Measurements from ENCODE around the gene RPH3AL. TPM values are rescaled to one million over a fixed set of nuclear protein-coding genes. Genes with fewer than 3 reads are reported as not detected.

The RPH3AL gene
- total RNA-seq, 1 donor from 2014 or later = 16.9 TPM

GRCh38 chr17:327971-328370 is 24.6 kb downstream of the RPH3AL start:
- H3K27ac Mint-ChIP-seq = no peak overlapping the region
- no peak overlapping the region for H3K4me3 Mint-ChIP-seq
- TF ChIP-seq, protein P1, sequence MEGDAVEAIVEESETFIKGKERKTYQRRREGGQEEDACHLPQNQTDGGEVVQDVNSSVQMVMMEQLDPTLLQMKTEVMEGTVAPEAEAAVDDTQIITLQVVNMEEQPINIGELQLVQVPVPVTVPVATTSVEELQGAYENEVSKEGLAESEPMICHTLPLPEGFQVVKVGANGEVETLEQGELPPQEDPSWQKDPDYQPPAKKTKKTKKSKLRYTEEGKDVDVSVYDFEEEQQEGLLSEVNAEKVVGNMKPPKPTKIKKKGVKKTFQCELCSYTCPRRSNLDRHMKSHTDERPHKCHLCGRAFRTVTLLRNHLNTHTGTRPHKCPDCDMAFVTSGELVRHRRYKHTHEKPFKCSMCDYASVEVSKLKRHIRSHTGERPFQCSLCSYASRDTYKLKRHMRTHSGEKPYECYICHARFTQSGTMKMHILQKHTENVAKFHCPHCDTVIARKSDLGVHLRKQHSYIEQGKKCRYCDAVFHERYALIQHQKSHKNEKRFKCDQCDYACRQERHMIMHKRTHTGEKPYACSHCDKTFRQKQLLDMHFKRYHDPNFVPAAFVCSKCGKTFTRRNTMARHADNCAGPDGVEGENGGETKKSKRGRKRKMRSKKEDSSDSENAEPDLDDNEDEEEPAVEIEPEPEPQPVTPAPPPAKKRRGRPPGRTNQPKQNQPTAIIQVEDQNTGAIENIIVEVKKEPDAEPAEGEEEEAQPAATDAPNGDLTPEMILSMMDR (IDR thresholded peaks at IDR 0.05; ENCODE audit: unreplicated experiment) = no peak
- H3K36me3 Mint-ChIP-seq = peaks cover 5% of the 10 kb centered on the region
- no peaks in the 10 kb centered on the region for H3K27me3 Mint-ChIP-seq (ENCODE audit: low read depth)
- DNase-seq (ENCODE audit: low spot score in 2 of 2, unreplicated experiment in 2 of 2) = no peak
- H3K9me3 Mint-ChIP-seq = no peaks in the 10 kb centered on the region
- H3K4me1 Mint-ChIP-seq = peaks cover 40% of the 10 kb centered on the region

GRCh38 chr17:327296-327695 is 25.3 kb downstream of the RPH3AL start:
- Mint-ChIP-seq H3K4me1 (peaks cover 41% of the 10 kb centered on the region), H3K27ac (no peak overlapping the region), H3K4me3 (no peak overlapping the region), H3K36me3 (peaks cover 5% of the 10 kb centered on the region), H3K27me3 (ENCODE audit: low read depth) (no peaks in the 10 kb centered on the region), H3K9me3 (no peaks in the 10 kb centered on the region)
- no peak for DNase-seq (ENCODE audit: low spot score in 2 of 2, unreplicated experiment in 2 of 2)
- TF ChIP-seq, protein P1 (IDR thresholded peaks at IDR 0.05; ENCODE audit: unreplicated experiment) = no peak

DNA sequence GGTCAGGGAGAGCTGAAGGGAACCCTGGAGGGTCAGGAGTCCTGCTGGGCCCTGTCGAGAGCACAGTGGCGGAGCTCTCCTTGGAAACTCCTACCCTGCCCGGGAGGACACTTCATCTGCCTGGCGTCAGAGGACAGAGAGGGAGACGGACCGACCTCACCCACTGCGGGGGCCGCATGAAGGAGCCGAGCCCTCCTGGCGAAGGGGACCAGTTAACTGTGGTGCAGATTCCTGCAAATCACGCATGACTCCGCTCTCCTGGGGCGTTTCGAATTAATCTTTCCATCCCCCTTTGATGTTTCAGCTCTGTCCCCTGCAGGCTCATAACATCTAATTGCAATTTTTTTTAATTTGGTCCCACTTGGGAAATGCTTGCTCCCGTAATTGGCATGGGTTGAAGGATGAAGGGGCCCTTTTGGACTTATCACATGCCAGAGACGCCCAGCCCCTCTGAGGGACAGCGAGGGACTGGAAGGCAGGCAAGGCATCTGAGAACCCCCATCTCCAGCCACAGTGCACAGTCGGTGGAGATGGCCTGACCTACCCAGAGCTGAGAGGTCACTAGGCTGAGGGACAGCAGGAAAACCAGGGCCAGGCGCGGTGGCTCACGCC is 26.5 kb downstream of the RPH3AL start:
- Mint-ChIP-seq H3K4me3 (no peak overlapping the region), H3K4me1 (peaks cover 41% of the 10 kb centered on the region), H3K36me3 (peaks cover 5% of the 10 kb centered on the region), H3K27me3 (ENCODE audit: low read depth) (no peaks in the 10 kb centered on the region), H3K9me3 (no peaks in the 10 kb centered on the region), H3K27ac (peak overlapping the region; percentile 9)
- TF ChIP-seq, protein P1 (IDR thresholded peaks at IDR 0.05; ENCODE audit: unreplicated experiment) = no peak
- no peak for DNase-seq (ENCODE audit: low spot score in 2 of 2, unreplicated experiment in 2 of 2)

DNA sequence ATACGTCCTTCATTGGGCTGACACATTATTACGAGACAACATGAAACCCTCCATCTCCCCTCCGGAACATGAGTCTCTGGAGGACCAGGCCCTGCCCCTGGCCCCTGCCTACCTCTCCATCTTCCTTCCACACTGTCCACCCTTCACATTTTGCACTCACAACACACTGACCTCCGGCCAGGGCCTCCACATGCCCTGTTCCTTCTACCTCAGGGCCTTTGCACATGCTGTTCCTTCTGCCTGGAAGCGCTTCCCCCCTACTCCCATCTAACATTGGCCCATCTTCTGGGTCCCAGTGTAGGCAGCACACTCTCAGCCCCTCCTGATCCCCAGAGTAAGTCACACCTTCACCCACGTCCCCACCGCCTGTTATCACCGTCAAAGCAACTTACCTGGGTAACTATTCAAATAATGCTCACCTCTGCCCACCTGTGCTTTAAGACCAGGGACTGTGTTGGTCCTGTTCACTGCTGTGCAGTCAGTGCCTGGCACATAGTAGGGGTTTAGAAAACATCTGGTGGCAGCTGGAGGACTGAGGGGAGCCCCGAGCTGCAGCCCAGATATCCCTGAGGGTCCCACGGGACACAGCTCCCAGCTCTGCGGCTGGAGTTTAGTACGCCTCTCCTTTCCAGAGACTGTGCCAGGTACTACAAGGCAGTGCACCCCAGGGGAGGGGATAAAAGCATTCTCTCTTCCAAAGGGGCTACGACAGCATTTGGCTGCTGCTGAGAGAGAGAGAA is 27.2 kb downstream of the RPH3AL start:
- Mint-ChIP-seq H3K27me3 (ENCODE audit: low read depth) (no peaks in the 10 kb centered on the region), H3K4me1 (peaks cover 42% of the 10 kb centered on the region), H3K27ac (peak overlapping the region; percentile 9), H3K36me3 (peaks cover 5% of the 10 kb centered on the region), H3K4me3 (no peak overlapping the region), H3K9me3 (no peaks in the 10 kb centered on the region)
- TF ChIP-seq, protein P1 (IDR thresholded peaks at IDR 0.05; ENCODE audit: unreplicated experiment) = no peak
- no peak for DNase-seq (ENCODE audit: low spot score in 2 of 2, unreplicated experiment in 2 of 2)

GRCh38 chr17:323721-324571 is 28.7 kb downstream of the RPH3AL start:
- H3K9me3 Mint-ChIP-seq = no peaks in the 10 kb centered on the region
- TF ChIP-seq, protein P1 (IDR thresholded peaks at IDR 0.05; ENCODE audit: unreplicated experiment) = no peak
- DNase-seq (ENCODE audit: low spot score in 2 of 2, unreplicated experiment in 2 of 2) = no peak
- H3K4me3 Mint-ChIP-seq = no peak overlapping the region
- peaks cover 44% of the 10 kb centered on the region for H3K4me1 Mint-ChIP-seq
- no peak overlapping the region for H3K27ac Mint-ChIP-seq
- H3K36me3 Mint-ChIP-seq = peaks cover 11% of the 10 kb centered on the region
- no peaks in the 10 kb centered on the region for H3K27me3 Mint-ChIP-seq (ENCODE audit: low read depth)

Measured in mesothelial cell of epicardium (in vitro differentiated cells).